SK-N-SH treated with all-trans-retinoic acid at 6 μM for 48 hours (cell line): ENCODE results near the gene ARHGAP22.
A peak's percentile ranks its signal among the peaks of the same experiment; 100 is the strongest.

Experiments
- ATAC-seq: fragments of 200-7000 bp; cut with Tn5 transposase; 3 replicates; pipeline ENCODE4 v1.9.1; 2020; ENCODE audit warnings: mild to moderate bottlenecking, moderate library complexity
- ARNTL ChIP-seq: fragments of 450-650 bp; formaldehyde crosslinking; IDR thresholded peaks from 2 replicates; pipeline ENCODE4 v1.5.0; 2020; ENCODE audit warnings: low read depth, mild to moderate bottlenecking, moderate library complexity, borderline replicate concordance
- BACH2 ChIP-seq: fragments of 250-450 bp; sonication (Bioruptor Pico); IDR thresholded peaks from 2 replicates; pipeline ENCODE4 v1.9.0; 2021; ENCODE audit warnings: mild to moderate bottlenecking, borderline replicate concordance
- CSDC2 ChIP-seq: fragments of 250-450 bp; sonication (Bioruptor Pico); IDR thresholded peaks from 2 replicates; pipeline ENCODE4 v1.5.0; 2020; ENCODE audit warnings: mild to moderate bottlenecking, moderate library complexity
- CSRNP3 ChIP-seq: fragments of 250-450 bp; sonication (Bioruptor Pico); IDR thresholded peaks from 2 replicates; pipeline ENCODE4 v1.5.1; 2021; ENCODE audit warnings: mild to moderate bottlenecking, moderate library complexity
- ESRRG ChIP-seq: fragments of 250-450 bp; sonication (Bioruptor Pico); IDR thresholded peaks from 2 replicates; pipeline ENCODE4 v1.6.1; 2021; ENCODE audit warnings: mild to moderate bottlenecking
- GLIS3 ChIP-seq: fragments of 250-450 bp; sonication (Bioruptor Pico); IDR thresholded peaks from 2 replicates; pipeline ENCODE4 v1.5.0; 2020; ENCODE audit warnings: mild to moderate bottlenecking, moderate library complexity
- ISL1 ChIP-seq: fragments of 250-450 bp; sonication (Bioruptor Pico); IDR thresholded peaks from 2 replicates; pipeline ENCODE4 v2.1.2; 2022; ENCODE audit warnings: mild to moderate bottlenecking, moderate library complexity
- OSR1 ChIP-seq: fragments of 250-450 bp; sonication (Bioruptor Pico); IDR thresholded peaks from 2 replicates; pipeline ENCODE4 v1.8.0; 2022; ENCODE audit warnings: moderate library complexity, mild to moderate bottlenecking, inconsistent platforms
- POU6F1 ChIP-seq: fragments of 250-450 bp; sonication (Bioruptor Pico); IDR thresholded peaks from 2 replicates; pipeline ENCODE4 v1.8.0; 2021; ENCODE audit warnings: low read depth, mild to moderate bottlenecking, moderate library complexity, borderline replicate concordance
- PPARA ChIP-seq: fragments of 250-450 bp; sonication (Bioruptor Pico); IDR thresholded peaks from 2 replicates; pipeline ENCODE4 v1.5.0; 2020; ENCODE audit warnings: mild to moderate bottlenecking, borderline replicate concordance
- RARB ChIP-seq: fragments of 250-450 bp; sonication (Bioruptor Pico); IDR thresholded peaks from 2 replicates; pipeline ENCODE4 v1.8.0; 2021; ENCODE audit warnings: mild to moderate bottlenecking, moderate library complexity
- SNAI2 ChIP-seq: fragments of 250-450 bp; sonication (Bioruptor Pico); IDR thresholded peaks from 2 replicates; pipeline ENCODE4 v1.5.0; 2020; ENCODE audit warnings: mild to moderate bottlenecking, moderate library complexity
- TCF4 ChIP-seq: fragments of 250-450 bp; sonication (Bioruptor Pico); IDR thresholded peaks from 2 replicates; pipeline ENCODE4 v1.8.0; 2021; ENCODE audit warnings: mild to moderate bottlenecking, moderate library complexity, borderline replicate concordance
- TOX ChIP-seq: fragments of 250-450 bp; sonication (Bioruptor Pico); IDR thresholded peaks from 2 replicates; pipeline ENCODE4 v1.8.0; 2021; ENCODE audit warnings: mild to moderate bottlenecking, moderate library complexity, borderline replicate concordance
- TSHZ2 ChIP-seq: fragments of 250-450 bp; sonication (Bioruptor Pico); IDR thresholded peaks from 2 replicates; pipeline ENCODE4 v1.5.0; 2020; ENCODE audit warnings: mild to moderate bottlenecking, moderate library complexity
- ZC3H10 ChIP-seq: fragments of 250-450 bp; sonication (Bioruptor Pico); IDR thresholded peaks from 2 replicates; pipeline ENCODE4 v1.5.1; 2021; ENCODE audit warnings: mild to moderate bottlenecking, moderate library complexity
- ZFP3 ChIP-seq: fragments of 250-450 bp; sonication (Bioruptor Pico); IDR thresholded peaks from 2 replicates; pipeline ENCODE4 v1.5.0; 2020; ENCODE audit warnings: mild to moderate bottlenecking, moderate library complexity
- ZFP30 ChIP-seq: fragments of 450-650 bp; formaldehyde crosslinking; IDR thresholded peaks from 2 replicates; pipeline ENCODE4 v1.5.0; 2022; ENCODE audit warnings: mild to moderate bottlenecking, moderate library complexity
- ZNF565 ChIP-seq: fragments of 450-650 bp; formaldehyde crosslinking; conservative IDR thresholded peaks from 2 replicates; pipeline ENCODE4 v1.5.0; 2020; ENCODE audit warnings: low read depth, mild to moderate bottlenecking, moderate library complexity
- ZNF70 ChIP-seq: fragments of 450-650 bp; formaldehyde crosslinking; IDR thresholded peaks from 2 replicates; pipeline ENCODE4 v1.5.0; 2020; ENCODE audit warnings: mild to moderate bottlenecking, moderate library complexity
- ZNF8 ChIP-seq: fragments of 450-650 bp; formaldehyde crosslinking; IDR thresholded peaks from 2 replicates; pipeline ENCODE4 v1.5.0; 2020; ENCODE audit warnings: mild to moderate bottlenecking, moderate library complexity

The ARHGAP22 gene

GRCh38 chr10:48525113-48525512 is 79.8 kb downstream of the ARHGAP22 start:
- TF ChIP-seq SNAI2, result no peak
- no peak for TF ChIP-seq ESRRG (CRISPR knock-in tag)
- no peak for TF ChIP-seq ZFP30 (CRISPR knock-in tag)
- no peak for TF ChIP-seq ISL1
- no peak for TF ChIP-seq TSHZ2 (CRISPR knock-in tag)
- no peak for TF ChIP-seq ARNTL
- TF ChIP-seq POU6F1 (CRISPR knock-in tag), result no peak
- TF ChIP-seq BACH2, result no peak
- TF ChIP-seq RARB (CRISPR knock-in tag), result no peak
- no peak for TF ChIP-seq ZNF8 (CRISPR knock-in tag)
- TF ChIP-seq ZFP3 (CRISPR knock-in tag), result no peak
- no peak for TF ChIP-seq OSR1 (CRISPR knock-in tag)
- TF ChIP-seq ZNF70 (CRISPR knock-in tag), result no peak
- TF ChIP-seq, all 23 proteins: peak for 0
- no peak for ATAC-seq

GRCh38 chr10:48523820-48524758 is 80.8 kb downstream of the ARHGAP22 start:
- peak; percentile 63 for ATAC-seq
- TF ChIP-seq OSR1 (CRISPR knock-in tag) (no peak), CSDC2 (no peak), RARB (CRISPR knock-in tag) (no peak)

GRCh38 chr10:48523212-48523819 is 81.6 kb downstream of the ARHGAP22 start:
- ATAC-seq, result peak; percentile 83
- TF ChIP-seq ARNTL (no peak), ZNF565 (no peak), CSRNP3 (CRISPR knock-in tag) (no peak), ZFP30 (CRISPR knock-in tag) (no peak), TOX (CRISPR knock-in tag) (no peak), ZNF8 (CRISPR knock-in tag) (no peak), ZFP3 (CRISPR knock-in tag) (no peak), ESRRG (CRISPR knock-in tag) (no peak), GLIS3 (CRISPR knock-in tag) (no peak), ZNF70 (CRISPR knock-in tag) (no peak)

GRCh38 chr10:48522011-48522765 is 82.7 kb downstream of the ARHGAP22 start:
- TF ChIP-seq BACH2 (no peak), PPARA (no peak), ISL1 (no peak), ZFP30 (CRISPR knock-in tag) (no peak), RARB (CRISPR knock-in tag) (no peak)

GRCh38 chr10:48520594-48520993 is 84.3 kb downstream of the ARHGAP22 start:
- no peak for ATAC-seq
- TF ChIP-seq TSHZ2 (CRISPR knock-in tag) (no peak), ISL1 (no peak), PPARA (no peak), TCF4 (CRISPR knock-in tag) (no peak), POU6F1 (CRISPR knock-in tag) (no peak), ZC3H10 (CRISPR knock-in tag) (no peak), SNAI2 (no peak)

More at GRCh38 chr10:48522011-48522765, 82.7 kb downstream of the ARHGAP22 start:
- ATAC-seq, result no peak
